ENCODE results near the gene EMX2.

The EMX2 gene

DNA sequence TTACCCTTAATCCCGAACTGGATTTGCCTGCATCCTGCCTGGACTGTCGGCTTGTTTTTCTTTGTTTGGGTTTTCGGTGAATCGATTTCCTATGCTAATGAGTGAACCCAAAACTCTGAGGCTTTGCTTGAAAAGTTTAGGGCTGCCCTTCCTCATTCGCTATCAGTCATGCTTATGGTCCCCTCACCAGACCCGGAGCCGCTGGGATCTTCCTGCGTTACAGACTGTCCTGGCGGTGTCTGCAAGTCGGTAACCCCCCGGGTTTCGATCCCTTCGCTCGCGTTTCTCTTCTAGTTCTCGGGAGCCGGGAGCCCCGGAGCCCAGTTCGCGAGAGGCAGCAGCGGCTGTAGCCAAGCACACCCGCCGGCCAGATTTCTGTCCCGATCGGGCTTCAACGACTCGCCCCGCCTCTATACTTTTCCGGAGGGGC lies 2.2 kb downstream of the EMX2 start:
- no peak for DNase-seq (ENCODE audit: low spot score)

DNA sequence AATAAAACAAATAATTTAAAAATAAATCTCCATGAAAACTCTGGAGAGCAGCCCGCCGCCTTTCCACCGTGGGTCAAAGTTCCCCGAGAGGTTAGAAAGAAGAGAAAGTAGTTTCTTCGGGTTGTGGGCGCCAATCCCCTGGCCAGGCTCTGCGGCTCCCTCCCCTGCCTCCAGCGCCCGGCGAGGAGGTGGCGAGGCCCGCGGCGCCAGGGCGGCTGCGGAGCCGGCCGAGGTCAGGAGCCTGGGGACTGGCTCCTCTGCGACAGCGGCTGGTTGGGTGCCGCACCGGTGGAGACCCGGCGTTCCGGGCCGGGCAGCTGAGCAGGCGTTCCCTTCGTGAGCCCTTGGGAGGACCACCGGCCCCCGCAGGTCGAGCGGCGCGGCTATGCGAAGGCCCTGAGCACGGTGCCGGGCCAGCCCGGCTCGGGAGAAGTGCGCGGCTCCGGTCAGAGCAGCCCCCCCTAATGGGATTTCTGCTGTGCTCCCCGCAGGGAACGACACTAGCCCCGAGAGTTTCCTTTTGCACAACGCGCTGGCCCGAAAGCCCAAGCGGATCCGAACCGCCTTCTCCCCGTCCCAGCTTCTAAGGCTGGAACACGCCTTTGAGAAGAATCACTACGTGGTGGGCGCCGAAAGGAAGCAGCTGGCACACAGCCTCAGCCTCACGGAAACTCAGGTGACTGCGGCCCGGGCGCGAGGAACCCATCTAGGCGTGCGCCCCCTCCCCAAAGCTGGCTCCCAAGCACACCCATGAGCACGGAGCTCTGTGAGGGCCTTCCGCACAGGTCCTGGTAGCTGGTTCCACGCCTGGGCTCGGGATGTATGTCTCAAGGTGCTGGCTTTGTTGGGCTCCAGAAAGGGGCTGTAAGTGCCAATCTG lies 2.8 kb downstream of the EMX2 start:
- no peak for DNase-seq (ENCODE audit: low spot score)

DNA sequence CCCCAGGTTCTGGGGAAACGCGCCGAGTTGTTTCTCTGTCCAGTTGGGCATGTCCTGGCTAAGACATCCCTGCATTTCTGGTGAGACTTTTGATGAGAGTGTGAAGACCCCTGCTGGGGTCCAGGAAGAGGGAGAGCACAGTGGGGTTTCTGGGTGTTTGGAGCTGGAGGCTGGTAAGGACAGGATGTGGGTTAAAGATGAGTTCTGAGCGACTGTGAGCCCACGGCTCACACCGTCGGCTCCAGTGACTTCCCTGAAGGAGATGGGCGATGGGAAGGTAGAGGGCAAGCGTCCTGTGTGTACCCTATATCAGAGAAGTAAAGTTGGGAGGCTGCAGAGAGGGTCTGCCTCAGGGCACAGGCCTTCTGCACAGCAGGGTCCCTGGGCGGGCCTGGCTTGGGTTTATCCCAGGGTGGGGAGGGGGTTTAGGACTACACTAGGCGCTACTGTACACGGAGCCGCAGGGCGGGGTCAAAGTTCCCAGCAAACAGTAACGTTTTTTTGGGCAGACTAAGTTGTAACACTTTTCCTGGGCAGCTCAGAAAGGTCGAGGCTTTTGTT lies 3.6 kb downstream of the EMX2 start:
- no peak for DNase-seq (ENCODE audit: low spot score)

DNA sequence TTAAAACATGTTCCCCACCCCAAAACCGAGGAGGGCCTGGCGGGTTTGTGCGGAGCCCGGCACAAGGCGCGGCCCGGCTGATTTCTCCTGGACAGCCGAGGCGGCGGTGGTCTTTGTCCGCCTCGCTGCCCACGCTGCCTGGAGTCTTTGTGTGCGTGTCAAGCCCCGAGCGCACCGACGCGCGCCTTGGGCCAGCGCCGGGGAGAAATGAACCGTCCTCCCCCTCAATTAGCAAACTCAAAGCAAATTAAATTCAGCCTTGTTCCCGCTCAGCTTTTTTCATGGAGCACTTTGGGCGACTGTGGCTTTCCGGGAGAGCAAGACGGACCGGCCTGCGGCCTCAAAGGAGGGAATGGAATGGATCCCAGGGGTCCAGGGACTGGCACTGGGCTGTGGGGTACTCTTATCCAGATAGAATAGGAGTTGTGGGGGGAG lies 4.1 kb downstream of the EMX2 start:
- no peak for DNase-seq (ENCODE audit: low spot score)

DNA sequence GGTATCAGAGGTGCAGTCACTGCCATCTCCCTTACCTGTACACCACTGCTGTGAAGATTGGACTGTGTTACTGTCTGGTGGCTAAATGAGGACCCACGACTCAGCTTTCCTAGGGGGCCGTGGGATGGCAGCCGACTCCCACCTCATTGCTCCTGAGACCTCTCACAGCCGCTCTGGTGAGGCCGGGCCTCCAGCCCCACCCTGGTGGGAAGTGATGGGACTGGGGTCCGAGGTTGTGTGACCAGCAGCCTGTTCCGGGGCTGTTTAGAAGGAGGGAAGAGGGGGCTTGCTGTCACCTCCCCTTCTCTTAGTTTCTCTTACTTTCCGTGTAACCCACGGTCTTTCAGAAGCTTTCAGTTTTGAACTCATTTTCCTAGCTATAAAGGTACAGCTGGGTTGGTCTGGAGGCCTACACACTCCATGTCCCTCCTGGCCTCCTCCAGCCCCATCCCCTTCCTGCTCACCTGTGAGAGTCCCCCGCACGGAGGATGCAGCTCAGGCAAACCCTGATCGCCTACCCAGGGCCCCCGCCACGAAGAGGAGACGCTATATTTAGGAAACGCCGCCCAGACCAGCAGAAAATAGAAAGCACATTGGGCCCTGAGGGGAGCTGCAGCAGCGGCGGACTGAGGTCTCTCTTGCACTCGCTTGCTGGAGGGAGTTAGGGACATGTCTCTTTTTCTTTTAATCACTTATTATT lies 4.6 kb downstream of the EMX2 start:
- DNase-seq (ENCODE audit: low spot score) = no peak

DNA sequence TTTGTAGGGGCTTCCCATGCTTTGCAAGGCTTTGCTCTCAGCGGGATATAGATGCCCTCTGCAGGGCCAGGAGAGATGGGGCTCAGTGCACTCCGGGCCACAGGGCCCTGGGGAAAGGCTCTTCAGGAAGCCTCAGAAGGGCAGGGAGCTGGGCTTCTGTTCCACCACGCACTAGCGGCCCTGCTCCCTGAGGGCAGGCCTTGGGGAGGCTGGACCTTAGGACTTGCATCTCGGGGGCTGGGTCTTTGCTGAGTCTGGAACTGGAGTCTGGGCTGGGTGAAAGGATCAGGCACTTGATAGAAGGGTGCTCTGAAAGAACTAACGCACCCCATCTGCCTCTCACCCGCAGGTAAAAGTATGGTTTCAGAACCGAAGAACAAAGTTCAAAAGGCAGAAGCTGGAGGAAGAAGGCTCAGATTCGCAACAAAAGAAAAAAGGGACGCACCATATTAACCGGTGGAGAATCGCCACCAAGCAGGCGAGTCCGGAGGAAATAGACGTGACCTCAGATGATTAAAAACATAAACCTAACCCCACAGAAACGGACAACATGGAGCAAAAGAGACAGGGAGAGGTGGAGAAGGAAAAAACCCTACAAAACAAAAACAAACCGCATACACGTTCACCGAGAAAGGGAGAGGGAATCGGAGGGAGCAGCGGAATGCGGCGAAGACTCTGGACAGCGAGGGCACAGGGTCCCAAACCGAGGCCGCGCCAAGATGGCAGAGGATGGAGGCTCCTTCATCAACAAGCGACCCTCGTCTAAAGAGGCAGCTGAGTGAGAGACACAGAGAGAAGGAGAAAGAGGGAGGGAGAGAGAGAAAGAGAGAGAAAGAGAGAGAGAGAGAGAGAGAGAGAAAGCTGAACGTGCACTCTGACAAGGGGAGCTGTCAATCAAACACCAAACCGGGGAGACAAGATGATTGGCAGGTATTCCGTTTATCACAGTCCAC lies 5.4 kb downstream of the EMX2 start:
- DNase-seq (ENCODE audit: low spot score) = no peak

DNA sequence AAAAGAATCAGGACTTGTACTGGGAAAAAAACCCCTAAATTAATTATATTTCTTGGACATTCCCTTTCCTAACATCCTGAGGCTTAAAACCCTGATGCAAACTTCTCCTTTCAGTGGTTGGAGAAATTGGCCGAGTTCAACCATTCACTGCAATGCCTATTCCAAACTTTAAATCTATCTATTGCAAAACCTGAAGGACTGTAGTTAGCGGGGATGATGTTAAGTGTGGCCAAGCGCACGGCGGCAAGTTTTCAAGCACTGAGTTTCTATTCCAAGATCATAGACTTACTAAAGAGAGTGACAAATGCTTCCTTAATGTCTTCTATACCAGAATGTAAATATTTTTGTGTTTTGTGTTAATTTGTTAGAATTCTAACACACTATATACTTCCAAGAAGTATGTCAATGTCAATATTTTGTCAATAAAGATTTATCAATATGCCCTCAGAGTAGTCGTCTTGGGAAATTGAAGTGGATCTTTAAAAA lies 6.6 kb downstream of the EMX2 start:
- DNase-seq (ENCODE audit: low spot score) = no peak

DNA sequence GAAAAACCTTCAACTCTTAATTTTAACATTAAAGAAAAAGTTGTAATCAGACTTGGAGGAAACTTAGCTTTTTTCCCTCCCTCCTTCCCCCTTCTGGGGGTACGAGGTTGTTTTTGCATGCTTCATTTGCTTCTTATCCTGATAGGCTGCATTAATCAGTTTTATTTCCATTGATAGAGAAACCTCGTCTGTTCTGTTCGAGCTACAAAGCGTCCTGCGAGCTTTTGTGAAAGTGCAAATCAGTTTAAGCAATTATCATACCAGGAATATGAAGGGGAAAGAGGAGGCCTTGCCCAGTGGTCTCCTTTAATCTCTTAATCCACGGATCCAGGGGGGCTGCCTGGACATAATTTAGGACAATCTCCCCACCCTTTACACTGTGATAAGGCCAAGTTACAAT lies 7.5 kb downstream of the EMX2 start:
- DNase-seq (ENCODE audit: low spot score) = no peak

DNA sequence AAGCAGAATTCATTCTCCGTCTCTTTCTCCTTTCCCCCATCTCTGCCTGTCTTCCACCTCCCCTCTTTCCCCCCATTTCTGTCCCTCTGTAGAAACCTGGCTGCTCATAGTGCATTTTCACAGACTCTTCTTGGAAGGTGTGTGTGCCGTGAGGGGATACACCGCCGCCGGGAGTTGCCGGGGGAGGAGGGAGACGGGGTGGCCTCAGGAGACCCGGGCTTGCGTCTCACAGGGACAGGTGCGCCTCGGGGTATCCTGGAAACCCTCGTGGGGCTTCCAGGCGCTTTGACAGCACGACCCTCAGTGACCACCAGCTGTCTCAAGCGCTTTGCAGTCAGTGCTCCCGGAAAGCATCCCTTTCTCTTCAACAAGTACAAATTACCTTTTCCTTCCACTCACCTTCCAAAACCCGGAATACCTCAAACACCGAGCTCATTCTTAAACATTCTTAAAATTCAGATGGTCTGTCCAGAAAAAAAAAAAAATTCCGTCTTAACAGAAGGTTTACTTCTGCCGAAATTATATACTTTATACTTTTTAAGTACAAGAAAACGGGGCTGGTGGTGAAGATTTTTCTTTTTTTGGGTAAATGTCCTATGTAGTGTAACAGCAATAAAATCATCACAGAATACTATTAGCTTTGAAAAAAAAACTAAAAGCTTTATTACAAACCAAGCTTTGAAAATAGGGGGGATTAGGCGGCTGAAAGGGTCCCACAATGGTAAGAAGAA lies 8.2 kb downstream of the EMX2 start:
- DNase-seq (ENCODE audit: low spot score) = peak; percentile 44

DNA sequence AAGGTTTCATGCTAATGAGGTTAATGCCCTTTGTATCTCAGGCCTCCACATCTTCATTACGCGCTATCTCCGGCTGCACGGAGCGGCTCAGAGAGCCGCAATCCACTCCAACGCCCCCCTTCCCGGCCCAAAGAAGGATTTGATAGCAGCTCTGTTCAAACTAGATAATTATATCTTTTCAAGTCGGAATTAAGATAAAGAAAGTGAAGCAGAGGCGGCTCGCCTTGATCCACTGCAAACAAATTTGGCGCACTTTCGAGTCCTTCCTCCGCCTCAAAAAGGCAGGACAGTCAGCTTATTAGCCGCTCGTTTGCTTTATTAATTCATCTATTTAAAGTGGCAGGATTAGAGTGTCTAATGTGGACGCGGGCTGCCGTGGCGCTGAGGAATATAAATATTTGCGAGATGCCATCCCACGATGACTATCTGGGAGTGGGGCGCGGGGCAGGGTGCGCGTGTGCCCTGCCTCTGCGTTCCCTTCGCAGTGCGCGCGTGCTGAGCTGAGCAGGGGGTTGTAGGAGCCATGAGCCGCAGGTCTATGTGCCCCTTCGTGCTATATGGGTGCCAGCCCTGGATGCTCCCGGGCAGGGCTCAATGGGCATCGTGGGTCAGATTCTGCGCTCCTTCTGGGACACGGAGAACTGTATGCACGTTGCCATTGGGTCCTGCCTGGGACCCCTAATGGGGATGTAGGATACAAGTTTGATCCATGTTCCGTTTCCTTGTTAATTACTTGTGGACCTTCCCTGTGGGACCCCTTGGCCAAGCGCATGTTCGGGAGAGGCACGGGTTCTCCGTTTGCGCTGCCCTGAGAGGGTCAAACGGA lies 9.0 kb downstream of the EMX2 start:
- DNase-seq (ENCODE audit: low spot score) = peak; percentile 51

DNA sequence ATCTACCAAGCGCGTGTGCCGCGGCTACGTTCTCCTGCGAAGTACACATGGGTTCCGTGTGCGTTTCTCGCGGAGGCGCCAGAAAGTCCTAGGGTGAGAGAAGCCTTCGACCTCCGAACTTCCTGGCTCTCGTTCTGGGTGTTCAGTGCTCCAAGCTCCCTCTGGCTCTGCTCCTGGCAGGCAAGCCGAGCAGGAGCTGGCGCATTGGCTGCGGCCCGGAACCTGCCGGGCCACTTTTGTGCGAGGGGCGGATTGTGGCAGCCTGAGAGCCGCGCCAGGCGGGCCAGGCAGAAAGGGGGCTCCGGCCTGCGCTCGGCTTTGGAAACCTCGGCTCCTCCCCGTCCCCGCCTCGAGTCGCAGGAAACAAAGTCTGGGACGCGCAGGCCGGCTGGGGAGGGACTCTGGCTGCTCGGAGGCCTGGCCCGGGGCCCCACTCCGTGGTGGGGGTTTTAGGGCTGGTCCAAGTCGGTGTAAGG lies 9.6 kb downstream of the EMX2 start:
- peak; percentile 71 for DNase-seq (ENCODE audit: low spot score)

DNA sequence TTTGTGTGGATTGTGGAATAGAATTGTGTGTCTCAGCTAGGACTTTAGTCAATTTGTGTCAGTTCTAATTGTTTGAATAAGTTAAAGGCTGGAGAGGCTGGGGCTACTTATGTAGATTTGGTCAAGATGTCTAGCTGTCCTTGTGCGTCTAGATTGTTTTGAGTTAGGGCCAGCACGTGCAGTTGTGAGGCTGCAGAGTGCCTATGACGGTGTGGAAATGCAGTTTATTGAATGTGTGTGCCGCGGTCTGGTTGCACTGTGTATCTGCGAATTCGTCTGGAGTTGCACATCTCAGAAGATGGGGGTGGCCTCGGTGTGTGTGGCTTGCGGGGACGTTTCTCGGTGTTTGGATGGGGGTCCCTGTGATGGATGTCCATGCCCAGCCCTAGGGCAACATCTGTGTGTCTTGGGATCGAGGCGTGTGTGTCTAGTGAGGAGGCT lies 10.2 kb downstream of the EMX2 start:
- DNase-seq (ENCODE audit: low spot score) = peak; percentile 61

DNA sequence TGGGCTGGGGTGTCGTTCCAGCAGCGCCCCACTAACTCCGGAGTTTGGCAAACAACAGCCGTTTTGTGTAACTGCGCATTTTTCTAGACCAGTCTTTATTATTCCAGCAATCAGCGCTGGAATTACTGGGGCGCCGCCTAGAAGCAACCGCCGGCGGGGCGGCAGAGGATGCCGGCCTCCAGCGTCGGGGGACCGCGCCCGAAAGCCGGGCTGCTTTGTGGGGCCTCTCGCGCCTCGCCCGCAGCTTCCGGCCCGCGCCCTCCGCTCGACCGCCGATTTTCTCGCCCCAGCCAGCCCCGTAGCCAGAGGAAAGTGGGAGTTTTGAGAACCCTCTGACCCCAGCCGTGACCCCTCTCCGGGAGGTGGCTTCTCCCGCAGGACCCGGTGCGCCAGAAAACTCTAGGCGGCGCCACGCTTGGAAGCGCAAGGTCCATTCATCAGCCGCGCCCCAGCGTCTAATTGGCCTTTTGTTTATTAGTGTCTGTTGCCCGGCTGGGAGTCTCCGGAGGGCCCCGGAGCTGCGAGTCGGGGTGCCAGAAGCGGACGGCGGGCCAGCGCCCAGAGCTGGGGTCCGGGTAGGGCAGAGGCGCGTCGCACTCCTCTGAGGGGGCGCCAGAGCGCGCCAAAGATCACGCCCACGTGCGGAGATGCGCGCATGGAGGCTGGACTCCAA lies 10.7 kb downstream of the EMX2 start:
- no peak for DNase-seq (ENCODE audit: low spot score)

DNA sequence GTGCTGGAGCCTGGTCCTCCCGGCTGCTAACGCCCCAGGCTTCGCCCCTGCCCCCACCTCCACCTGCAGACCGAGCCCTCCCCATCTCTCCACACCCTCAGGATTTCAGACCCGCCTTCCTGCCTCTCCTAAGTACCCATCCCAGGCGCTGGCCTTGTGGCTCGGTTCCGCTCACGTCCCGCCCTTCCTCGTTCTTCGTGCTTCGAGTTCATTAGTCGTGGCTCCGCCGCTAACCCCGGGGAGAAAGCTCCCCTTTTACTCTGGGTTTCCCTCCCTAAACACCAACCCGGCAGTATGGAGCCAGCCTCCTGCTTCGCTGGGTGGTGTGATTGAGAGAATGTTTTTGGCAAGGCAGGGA lies 11.2 kb downstream of the EMX2 start:
- no peak for DNase-seq (ENCODE audit: low spot score)

DNA sequence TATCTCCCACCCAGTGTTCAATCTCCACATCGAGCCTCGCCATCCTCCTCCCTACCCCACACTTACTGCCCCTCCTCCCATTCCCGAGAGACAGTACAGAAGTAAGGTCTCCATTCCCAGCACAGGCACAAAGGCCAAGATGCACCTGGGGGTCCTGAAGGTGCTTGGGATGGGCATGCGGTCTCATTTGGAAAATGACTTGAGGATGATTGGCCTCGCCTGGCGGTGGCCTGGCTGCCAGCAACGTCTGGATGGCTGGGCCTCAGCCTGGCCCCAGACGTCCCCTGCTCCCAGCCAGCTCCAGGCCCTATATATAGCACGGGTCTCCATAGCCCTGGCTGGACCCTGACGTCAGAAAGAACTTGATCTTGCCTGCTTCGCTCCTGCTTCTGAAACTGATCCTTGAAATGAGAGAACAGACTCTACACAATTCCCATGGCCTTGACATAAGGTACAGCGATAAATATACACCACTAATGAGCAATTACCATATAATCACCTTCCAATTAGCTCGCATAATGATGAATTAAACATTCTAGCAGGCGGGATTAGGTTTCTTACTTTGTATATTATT lies 11.8 kb downstream of the EMX2 start:
- peak; percentile 63 for DNase-seq (ENCODE audit: low spot score)

DNA sequence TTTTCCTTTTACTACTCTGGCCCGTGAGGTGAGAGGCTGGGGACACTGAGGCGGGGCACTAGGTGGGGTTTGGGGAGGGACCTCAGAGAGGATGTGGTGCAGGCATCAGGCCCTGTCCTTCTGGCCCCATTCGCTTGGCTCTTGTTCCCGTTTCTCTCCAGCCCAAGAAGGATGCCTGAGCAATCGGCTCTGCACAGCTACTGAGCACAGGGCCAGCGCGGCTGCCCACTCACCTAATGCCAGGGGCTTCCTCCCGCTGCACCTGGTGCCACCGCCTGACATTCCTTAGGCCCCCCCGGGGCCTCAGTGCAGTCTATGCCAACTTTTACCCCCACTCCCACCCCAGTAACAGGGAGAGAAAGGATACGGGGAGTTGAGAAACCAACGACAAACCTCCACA lies 12.5 kb downstream of the EMX2 start:
- DNase-seq (ENCODE audit: low spot score) = peak; percentile 55

DNA sequence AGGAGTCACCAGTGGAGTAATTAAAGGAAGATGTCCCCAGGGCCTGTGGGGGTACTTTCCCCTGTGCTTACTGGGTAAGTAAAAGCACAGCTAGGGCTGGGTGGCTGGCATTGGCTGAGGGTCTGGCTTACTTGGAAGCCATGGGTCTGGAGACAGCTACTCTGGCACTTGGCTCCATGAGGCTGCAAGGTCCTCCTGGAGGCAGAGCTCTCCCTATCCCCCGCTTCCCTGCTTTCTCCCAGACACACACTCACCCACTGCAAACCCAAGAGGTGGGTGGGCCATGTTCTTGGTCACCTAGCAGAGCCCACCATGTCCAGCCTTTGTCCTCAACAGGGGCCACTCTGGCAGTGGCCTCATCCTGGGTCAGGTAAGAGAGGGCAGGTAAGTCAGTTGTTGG lies 13.3 kb downstream of the EMX2 start:
- DNase-seq (ENCODE audit: low spot score) = no peak

DNA sequence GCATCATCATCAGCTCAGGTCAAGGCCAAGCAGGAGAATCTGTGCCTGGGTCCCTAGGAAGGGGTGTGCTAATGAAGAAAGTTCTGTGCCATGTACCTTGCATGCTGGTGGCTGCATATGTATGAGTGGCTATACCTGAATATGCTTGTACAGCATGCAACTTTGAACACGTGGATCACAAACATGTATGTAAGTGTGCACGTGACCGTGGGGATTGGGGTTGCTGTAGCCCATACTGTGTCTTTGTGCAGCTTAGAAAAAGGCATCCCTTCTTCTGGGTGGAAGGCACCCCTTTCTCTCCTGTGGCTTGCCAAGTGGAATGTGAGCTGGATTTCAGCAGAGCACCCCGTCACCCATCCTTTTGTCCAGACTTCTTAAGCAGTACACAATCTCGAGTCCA lies 13.8 kb downstream of the EMX2 start:
- DNase-seq (ENCODE audit: low spot score) = no peak

DNA sequence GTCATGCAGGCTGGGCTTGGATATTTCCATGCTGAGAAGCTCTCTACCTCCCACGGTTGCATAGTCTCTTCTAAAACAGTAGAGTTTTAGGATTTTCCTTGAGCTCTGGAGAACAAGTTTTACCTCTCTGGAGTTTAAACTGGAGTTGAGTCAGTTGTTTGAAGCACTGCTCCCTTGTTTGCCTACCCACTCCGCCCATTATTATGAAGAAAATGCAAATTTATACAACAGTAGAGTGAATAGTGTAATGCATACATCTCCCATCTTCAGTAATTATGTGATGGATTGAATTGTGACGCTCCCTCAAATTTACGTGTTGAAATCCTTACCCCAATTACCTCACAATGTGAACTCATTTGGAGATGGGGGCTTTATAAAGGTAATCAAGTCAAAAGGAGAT lies 17.2 kb downstream of the EMX2 start:
- no peak for DNase-seq (ENCODE audit: low spot score)
